Dermis microvascular lymphatic vessel endothelial cell (primary cell): ENCODE data around the gene NEDD4. TPM values are rescaled to one million over a fixed set of nuclear protein-coding genes. Genes with fewer than 3 reads are reported as not detected.
A peak's percentile ranks its signal among the peaks of the same experiment; 100 is the strongest.
"Not testable (repeated sequence)": the region's sequence is repeated elsewhere in the genome, so short reads cannot be mapped to it uniquely, and the experiment has no call there.

Experiments used
- DNase-seq, 2 donors: peaks; one replicate each; pipeline versions ENCODE4 v3.0.0 to v3.0.0-alpha.2; 2010; ENCODE audit warnings: low read depth in 2 of 2
- total RNA-seq: library from RNA; depleted of rRNA; stranded (reverse); fragments of >200 nt; gene quantifications from 2 replicates; pipeline ENCODE4 v1.2.1, GENCODE V29; 2014

Gene NEDD4
- total RNA-seq, 1 donor from 2014 or later, result 23.2 TPM

DNA sequence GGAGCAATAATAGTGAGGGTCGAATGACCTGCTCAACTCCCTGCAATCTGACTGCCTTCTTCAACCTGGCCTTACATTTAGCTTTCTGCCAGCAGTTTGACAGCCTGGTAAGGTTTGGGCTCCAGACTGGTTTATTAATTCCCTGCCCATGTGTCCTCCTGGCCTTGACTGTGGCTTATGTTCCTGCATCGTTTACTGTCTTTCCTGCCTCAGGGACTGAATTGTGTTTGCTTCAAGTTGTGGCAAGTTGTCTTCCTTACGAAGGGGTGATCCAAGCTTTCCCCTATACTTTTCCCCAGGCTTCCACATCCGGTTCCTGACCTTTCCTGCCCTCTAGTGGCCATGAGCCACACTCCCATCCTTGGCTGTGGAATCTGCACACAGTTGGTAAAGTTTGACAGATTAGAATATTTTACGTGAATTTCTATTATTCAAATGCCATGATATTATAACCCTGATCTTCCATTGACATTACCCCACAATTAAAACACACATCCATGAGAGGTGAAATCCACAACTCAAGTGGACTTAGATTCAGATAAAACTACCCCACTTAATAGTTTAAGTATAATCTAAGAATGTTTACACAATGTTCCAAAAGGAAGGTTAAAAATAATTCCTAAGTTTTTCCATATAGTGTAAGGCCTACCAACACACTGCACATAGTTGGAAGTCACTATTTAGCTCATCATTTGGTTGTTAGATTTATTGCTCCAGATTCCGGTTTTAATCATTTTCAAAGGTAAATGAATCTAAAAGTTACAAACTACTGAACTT lies 95.7 kb downstream of the NEDD4 start:
- peak in 1 of 2 donors; percentile 81 for DNase-seq

DNA sequence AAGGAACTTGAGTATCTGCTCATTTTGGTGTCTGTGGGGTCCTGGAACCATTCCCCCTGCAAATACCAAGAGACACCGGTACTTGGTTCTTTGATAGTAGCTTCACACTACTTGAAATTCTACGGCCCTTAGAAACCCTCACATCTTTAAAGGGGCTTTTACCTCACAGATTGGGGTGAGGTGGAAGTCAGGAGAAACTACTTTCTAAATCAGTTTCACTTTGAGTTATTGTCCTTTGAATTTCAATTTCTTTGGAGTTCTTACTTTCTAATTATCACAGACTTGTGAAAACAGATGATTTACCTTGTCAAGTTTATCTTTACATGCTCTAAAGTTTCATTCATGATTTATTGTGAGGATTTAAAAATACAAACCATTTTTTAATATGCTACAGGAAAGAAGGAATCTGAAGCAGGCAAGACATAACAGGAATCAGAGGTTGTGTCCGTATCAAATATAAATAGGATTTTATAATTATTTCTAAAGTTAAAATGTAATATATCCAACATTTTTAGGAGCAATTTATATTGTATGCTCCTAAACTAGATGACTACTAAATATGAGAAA lies 98.9 kb downstream of the NEDD4 start:
- no peak for DNase-seq

DNA sequence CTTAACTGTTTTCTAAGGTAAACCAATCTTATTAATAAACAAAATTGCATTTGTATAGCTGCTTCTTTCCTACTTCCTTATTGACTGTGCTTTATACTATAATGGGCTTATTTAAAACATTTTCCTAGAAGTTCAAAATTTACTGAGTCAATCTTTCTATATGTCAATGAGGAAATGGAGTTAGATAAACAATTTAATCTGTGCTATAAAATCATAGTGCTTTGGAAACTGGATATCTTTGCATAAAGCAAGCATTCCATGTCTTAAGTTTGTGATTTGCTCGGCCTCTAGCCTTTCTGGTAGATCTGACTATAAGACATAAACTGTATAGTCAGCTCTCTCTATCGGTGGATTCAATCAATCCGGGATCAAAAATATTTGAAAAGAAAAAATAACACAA lies 99.6 kb downstream of the NEDD4 start:
- DNase-seq, result no peak

DNA sequence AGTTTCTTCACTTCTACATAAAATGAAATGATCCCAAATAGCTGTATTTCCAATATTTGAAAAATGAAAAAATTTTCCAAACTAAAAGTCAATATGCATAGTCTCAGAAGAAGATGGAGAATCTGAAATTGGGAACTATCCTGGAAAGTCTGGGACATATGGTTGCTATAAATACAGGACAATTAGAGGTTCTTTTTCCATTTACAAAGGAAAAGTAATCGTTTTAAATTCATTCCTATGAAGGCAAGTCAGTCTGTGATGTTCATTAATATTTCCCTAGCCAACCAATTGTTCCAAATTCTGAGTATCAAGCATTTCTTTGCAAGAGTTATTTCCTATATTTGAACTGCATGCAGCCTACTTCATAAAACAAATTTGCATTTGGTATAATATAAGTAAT lies 102.2 kb downstream of the NEDD4 start:
- DNase-seq, result no peak

DNA sequence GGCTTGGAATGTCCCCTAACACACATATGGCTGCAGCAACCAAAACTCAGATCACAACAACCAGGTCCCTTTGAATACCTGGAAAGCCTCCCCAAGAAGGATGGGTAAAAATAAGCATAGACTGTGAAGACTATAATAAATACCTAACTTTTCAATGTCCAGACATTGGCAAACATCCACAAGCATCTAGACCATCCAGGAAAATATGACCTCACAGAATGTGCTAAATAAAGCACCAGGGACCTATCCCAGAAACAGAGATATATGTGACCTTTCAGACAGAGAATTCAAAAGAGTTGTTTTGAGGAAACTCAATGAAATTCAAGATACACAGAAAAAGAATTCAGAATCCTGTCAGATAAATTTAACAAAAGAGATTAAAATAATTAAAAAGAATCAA lies 109.2 kb downstream of the NEDD4 start:
- DNase-seq, result peak in 1 of 2 donors; percentile 82

DNA sequence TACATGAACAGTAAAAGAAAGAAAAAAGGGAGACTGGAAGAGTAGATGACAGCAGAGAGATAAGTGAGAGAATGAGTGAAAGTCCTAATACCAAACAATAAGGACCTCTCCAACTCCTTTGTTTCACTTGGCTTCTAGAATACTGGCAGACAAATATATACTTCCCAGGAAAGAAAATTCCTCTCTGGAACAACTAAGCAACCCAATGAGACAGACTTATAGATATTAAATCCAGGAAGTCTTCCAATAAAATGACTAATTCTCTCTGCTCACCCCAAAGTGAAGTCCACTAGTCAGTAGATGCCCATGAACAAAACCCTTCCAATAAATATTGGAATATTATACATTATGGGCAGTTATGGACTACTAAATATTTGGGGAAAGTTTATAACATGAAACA lies 114.2 kb downstream of the NEDD4 start:
- DNase-seq, result peak in 1 of 2 donors; percentile 59

DNA sequence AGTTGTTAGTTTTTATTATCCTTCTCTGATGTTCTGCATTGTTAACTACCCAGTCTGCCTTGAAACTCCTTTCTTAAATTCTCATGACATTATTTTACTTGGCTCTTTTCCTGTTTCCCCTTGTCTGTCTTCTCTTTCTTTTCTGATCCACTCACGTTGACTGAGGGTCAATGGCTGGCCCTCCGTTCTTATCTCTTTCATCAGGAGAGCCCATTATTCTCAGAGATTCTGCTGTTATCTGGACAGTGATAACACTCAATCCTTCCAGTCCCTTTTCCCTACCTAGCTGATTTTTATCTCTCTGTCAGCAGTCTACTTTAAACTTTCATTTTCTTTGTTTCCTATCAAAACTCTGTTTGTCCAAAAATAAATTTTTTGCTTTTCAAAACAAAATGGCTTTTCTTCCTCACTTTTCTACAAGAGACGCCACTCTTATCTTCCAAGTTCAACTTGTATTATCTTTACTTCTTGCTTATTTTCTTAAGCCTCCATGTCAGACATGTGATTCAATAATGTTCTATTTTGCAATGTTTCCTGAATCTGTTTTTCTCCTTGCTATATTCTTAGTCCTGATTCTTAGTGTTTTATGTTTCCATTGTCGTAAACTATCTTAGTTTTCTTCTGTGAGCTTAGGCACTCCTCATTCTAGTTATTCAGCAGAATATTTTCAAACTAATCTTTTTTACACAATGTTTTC lies 120.2 kb downstream of the NEDD4 start:
- peak in 1 of 2 donors; percentile 86 for DNase-seq

DNA sequence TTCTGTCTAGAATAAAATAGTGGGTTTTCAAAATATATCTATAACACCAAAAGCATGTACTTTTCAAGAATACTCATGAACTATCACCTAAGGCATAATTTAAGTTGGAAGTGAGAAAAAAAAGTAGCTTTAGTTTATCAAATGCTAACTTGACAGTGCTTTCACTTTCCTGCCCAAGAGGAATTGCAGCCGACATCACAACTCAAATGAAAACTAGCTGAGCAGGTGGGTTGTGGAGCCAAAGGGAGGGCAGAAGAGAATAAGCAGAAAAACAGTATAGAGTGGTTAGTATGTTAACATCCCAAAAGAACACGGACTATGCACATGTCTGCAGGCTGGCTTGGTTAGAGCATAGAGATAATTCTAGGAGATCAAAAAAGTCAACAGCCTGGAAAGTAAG lies 120.9 kb downstream of the NEDD4 start:
- peak in 1 of 2 donors; percentile 45 for DNase-seq

DNA sequence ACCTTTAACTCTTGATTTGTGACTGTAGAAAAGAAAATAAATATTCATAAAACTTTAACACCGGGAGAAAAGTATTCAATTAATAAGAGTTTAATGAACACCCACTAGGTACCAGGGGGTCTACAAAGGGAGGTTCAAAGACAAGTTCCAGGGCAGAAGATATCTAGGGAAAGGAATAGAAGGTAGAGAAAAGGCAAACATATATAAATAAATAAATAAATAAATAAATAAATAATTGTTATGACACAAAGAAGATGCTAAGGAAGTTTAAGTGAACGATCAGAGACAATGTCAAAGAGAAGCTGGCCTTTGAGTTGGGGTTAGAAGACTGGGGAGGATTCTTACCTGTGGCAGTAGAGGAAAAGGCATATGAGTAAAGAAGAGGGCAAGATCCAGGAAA lies 123.8 kb downstream of the NEDD4 start:
- no peak for DNase-seq

DNA sequence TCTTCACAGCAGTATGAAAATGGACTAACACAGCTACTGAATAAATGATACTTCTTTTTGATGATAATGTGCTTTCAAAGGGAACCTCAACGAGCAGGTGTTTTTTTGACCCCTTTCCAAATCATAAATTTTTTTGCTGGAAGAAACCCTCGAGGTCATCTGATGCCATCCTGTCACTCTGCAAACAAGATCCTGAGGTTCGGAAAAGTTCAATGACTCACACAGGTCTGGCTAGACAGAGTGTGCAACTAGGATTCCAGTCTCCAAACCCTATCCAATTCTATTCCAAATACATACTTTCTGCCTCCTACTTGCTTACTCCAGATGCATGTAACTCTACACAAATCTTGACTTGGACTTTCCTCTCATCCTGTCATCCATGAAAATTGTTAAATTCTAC lies 124.7 kb downstream of the NEDD4 start:
- peak in 1 of 2 donors; percentile 61 for DNase-seq

DNA sequence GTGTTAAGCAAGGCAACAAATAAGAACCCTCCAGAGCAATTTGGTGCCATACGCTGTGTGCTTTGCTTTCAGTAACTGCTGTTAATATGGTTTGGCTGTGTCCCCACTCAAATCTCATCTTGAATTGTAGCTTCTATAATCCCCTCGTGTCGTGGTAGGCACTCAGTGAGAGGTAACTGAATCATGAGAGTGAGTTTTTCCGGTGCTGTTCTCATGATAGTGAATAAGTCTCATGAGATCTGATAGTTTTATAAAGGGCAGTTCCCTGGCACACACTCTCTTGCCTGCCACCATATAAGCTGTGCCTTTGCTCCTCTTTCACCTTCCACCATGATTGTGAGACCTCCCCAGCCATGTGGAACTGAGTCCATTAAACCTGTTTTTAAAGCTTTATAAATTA lies 125.1 kb downstream of the NEDD4 start:
- not testable (repeated sequence) for DNase-seq

DNA sequence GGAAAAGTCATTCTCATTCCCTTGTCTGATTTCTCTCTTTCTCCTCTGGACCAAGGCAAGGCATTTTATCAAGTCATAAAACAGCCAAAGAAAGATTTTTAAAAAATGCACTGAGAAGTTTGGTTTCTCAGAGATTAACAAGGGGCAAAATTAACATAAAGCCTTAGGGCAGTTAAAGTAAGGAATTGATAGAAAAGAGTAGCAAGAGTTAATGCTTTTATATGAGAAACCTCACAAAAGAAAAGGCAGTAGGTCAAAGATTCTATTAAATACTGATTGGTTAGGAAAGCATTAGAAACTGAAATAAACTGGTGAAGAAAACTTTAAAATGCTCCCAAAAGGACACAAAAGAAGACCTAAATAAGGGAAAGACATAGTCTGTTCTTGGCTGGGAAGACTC lies 129.5 kb downstream of the NEDD4 start:
- no peak for DNase-seq

DNA sequence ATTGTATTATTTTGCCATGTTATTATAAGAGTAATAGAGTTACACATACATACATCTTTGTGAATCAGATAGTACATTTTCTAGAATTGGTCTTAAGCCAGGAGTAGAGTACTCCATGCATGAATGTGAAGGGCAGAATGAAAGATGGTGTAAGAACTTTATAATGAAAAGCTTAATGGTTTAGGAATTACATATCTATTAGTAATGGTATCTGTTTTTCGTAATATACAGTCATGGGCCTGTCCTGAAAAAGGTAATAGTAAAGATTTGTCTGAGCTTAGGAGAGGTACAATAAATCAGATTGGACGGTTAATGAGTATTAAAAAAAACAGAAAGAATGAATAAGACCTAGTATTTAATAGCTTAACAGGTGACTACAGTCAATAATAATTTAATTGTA lies 132.3 kb downstream of the NEDD4 start:
- no peak for DNase-seq

DNA sequence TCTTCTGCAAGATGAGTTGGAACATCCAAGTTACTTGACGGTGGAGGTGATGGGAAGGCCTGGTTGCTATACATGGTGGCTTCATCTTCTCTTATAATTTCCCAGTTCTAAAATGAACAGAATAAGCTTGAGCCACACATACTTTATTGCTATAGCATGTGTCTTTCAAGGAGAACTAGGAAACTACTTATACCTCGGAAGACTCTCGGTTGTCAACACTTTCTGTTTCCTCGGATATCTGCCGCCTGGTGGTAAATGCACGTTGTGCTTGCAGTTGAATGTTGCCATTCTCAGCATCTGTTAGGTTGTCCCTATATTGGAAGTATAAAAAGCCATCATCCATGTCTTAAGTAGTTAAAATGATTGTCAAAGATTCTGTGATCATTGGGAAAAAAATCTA lies 132.9 kb downstream of the NEDD4 start:
- no peak for DNase-seq

DNA sequence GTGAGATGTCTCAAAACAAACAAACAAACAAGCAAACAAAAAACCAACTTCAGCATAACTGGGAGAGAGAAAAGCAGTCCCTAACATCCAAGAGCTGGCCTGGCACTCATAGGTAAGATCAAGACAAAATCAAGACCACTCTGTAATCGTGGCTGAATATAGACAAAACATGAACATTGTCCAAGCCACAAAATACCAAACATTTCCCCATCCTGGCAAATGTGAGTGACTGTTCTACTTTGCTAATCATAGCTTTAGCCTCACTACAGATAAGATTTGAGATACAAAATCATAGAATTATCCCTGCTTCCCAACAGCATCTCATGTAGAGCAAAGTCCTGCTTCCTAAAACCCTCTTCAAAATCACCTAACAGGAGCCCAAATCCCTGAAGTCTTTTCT lies 133.7 kb downstream of the NEDD4 start:
- DNase-seq, result no peak

DNA sequence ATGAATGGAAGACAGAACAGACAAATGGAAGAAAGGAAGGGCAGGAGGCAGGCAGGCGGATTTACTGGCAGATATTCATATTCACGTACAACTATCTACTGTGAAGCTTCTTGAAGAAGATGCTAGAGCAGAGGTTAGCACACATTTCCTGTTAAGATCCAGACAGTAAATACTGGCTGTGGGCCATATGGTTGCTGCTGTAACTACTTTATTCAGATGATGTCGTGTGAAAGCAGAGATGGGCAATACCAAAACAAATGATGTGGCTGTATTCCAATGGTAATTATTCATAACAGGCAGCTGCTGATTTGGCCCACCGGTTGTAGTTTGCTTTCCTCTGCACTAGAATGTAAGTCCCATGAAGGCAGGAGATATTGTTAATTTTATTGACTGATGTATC lies 134.8 kb downstream of the NEDD4 start:
- DNase-seq, result peak in 1 of 2 donors; percentile 11

DNA sequence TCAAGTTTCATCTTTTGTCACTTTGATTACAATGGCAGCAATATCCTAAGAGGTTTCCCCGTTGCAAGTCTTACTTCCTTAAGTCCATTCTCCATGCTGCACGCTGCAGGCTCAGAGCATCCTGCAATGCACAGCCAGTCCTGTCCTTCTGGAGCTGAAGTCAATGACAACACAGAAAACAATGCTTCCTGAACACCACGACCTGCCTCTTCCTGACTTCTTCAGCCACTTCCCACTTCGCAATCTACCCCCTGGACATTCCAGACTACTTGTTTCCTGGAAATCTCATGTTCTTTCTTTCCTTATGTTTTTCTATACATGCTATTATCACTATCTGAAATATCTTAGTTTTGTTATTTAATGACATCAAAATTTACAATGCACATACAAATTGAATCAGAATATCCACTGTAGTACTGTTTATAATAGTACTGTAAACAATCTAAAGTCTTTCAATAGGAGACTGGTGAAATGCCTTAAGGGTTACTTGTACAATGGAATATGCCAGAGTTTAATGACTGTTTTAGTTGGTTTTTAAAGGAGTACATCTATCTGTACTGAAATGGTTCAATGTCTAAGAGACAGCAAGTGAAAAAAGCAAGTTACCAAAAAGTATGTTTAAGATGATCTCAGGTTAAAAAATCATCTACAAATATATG lies 136.8 kb downstream of the NEDD4 start:
- peak in 1 of 2 donors; percentile 83 for DNase-seq

DNA sequence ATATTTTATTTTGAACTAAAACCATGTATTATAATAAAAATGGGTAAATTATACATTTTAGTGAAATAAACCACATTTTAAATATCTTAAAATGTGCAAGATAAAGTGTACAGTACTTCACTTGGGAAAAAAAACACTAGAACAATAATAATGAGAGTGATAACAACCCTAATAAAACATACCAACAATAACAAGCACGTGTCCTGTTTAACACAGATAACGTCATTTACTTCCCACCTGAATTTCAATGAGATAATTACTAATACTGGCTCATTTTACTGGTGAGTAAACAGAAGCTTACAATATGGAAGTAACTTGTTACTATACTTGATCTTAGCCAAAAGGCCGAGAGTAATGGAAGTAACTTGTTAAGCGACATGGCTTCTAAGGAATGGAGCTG lies 140.3 kb downstream of the NEDD4 start:
- DNase-seq, result peak in 1 of 2 donors; percentile 24

DNA sequence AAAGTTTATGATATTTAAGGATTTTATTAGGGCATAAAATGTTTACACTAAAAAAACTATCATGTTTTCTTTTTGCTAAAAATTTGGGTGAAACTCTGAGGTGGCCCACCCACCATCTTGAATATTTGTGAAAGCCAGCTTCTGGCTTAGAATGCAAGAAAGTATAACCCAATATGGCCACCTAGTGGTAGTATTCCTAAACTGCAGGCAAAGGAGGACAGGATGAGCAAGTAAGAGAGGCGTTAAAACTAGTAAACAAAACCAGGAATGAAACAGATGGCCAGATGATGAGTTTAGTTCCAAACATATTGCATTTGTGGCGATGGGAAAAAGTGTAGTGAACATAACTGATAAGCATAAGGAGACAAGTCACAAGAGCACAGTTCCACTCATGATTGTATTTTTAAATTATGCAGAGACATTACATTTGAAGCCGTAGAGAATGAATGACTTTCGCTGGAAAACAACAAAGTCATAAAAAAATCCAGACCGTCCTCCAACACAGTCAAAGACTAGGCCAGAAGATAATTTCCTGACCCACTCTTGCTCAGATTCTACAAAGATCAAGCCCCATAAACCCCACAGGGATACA lies 147.2 kb downstream of the NEDD4 start:
- peak; percentile 68 to 83 for DNase-seq

DNA sequence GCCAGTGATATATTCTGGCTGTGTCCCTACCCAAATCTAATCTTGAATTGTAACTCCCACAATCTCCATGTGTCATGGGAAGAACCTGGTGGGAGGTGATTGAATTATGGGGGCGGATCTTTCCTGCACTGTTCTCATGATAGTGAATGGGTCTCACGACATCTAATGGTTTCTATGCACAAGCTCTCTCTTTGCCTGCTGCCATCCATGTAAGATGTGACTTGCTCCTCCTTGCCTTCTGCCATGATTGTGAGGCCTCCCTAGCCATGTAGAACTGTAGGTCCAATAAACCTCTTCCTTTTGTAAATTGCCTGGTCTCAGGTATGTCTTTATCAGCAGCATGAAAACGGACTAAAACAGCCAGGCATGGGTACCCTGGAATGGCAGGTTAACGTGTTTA lies 150.5 kb downstream of the NEDD4 start:
- not testable (repeated sequence) for DNase-seq

DNA sequence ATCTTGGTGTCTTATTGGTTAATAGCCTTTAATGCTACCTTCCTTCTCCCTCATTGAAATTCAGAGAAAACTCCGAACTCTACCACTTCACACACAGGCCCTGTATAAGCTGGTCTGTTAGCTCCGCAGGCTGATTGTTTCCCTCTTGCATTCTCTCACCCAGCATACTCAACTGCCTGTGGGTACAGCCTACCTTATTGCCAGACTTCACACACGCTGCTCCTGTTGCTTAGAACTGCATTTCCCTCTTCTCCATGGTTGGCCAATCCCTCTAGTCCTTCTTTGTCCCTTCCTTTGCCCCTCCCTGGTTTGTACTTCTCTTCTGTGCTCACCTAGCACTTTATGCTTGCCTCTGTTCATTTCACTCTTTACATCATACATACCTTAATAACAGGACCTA lies 157.5 kb downstream of the NEDD4 start:
- no peak for DNase-seq

DNA sequence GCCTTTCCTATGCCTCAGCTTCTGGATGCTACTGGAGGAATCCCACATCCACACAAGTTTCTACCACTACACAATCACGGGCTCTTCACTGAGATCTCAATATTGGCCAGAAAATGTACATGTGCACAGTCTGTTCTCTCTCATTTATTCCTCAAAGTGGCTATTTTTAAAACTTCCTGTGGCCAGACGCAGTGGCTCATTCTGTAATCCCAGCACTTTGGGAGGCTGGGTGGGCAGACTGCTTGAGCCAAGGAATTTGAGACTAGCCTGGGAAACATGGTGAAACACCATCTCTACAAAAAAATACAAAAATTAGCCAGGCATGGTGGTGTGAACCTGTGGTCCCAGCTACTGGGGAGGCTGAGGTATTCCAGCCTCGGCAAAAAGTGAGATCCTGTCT lies 159.1 kb downstream of the NEDD4 start:
- no peak for DNase-seq
